Right lobe of liver (tissue), 4 donors: ENCODE measurements around the gene TRAF3IP1.

ENCODE experiments used
- POLR2A ChIP-seq: fragments of 450-650 bp; IDR thresholded peaks from one replicate; pipeline ENCODE4 v1.6.1; 2017; ENCODE audit warnings: antibody characterized with exemption, mild to moderate bottlenecking
- TF ChIP-seq, protein P1 (sequence below), 4 donors: fragments of 200-600 bp in 3 of 4; fragments of 450-650 bp in 1 of 4; IDR thresholded peaks; one replicate each; pipeline versions ENCODE4 v1.5.1 to v1.8.0; 2016 to 2022; ENCODE audit warnings: antibody characterized with exemption in 4 of 4, mild to moderate bottlenecking in 2 of 4
- donor health status: DM: no; HTN: no; CAD: no.
- donor health status: DM: no; HTN: no; CAD: no.
- donor health status: DM: no; HTN: yes; CAD: no.

DNA sequence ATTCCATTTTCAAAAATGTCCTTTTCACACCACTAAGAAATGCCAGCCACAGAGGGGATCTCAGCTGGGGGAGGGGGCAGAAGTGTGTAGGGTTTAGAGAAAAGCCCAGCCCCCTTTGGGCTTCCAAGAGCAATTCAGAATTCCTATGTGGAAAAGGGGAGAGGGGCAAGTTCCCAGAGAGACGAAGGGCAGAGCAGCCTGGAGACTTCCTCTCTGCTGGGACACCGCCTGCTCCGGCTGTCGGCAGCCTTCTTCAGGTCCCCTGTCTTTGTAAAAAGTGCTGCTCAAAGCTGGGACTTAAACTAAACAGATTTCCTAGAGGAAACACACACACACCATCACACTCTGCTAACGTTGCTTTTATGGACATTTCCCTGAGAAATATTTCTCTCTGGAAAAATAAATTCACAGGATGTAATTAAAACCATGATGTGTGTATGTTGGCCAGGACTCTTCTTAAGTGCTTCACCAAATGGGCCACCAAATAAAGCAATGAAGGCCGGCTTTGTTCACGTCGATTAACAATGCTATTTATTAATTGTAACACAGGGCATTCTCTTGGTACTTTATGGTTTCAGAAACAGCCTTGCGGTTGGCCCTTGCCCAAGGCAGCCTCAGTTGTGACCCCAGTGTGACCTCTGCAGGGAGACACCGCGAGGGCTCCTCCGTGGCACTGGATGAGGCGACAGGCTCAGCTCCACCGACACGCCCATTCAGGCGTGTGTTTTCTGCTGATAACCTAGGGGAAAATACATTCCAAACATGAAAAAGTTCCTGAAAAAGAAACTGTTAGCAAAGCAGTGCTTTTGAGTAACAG lies 100.8 kb downstream of the TRAF3IP1 start:
- TF ChIP-seq POLR2A: no peak
- TF ChIP-seq, protein P1, sequence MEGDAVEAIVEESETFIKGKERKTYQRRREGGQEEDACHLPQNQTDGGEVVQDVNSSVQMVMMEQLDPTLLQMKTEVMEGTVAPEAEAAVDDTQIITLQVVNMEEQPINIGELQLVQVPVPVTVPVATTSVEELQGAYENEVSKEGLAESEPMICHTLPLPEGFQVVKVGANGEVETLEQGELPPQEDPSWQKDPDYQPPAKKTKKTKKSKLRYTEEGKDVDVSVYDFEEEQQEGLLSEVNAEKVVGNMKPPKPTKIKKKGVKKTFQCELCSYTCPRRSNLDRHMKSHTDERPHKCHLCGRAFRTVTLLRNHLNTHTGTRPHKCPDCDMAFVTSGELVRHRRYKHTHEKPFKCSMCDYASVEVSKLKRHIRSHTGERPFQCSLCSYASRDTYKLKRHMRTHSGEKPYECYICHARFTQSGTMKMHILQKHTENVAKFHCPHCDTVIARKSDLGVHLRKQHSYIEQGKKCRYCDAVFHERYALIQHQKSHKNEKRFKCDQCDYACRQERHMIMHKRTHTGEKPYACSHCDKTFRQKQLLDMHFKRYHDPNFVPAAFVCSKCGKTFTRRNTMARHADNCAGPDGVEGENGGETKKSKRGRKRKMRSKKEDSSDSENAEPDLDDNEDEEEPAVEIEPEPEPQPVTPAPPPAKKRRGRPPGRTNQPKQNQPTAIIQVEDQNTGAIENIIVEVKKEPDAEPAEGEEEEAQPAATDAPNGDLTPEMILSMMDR (IDR thresholded peaks at IDR 0.05): no peak
